DMS53 treated with DMSO at 0.1 percent for 48 hours (cell line): ENCODE data around the gene GATM.
"Not testable (repeated sequence)": the region's sequence is repeated elsewhere in the genome, so short reads cannot be mapped to it uniquely, and the experiment has no call there.

Experiments used
- DNase-seq: peaks from one replicate; lab custom pipeline; 2025; ENCODE audit not compliant: unreplicated experiment; lab: John Stamatoyannopoulos, UW

The GATM gene

GRCh38 chr15:45391746-45392583 lies 13.6 kb upstream of the GATM start:
- DNase-seq, result no peak

GRCh38 chr15:45389351-45389750 lies 11.0 kb upstream of the GATM start:
- no peak for DNase-seq

- DNase-seq, result no peak
Measured at GRCh38 chr15:45387380-45388007, 9.2 kb upstream of the GATM start.

- no peak for DNase-seq
Measured at GRCh38 chr15:45386974-45387373, 8.6 kb upstream of the GATM start.

- no peak for DNase-seq
Measured at GRCh38 chr15:45386420-45386819, 8.1 kb upstream of the GATM start.

GRCh38 chr15:45385590-45385989 lies 7.2 kb upstream of the GATM start:
- DNase-seq, result no peak

GRCh38 chr15:45384700-45385099 lies 6.4 kb upstream of the GATM start:
- DNase-seq, result no peak

GRCh38 chr15:45378913-45379262 lies 544 bp upstream of the GATM start:
- DNase-seq, result no peak

GRCh38 chr15:45377609-45378148 lies 665 bp downstream of the GATM start:
- DNase-seq, result no peak

- DNase-seq, result no peak
Measured at GRCh38 chr15:45376967-45377608, 1.3 kb downstream of the GATM start.

GRCh38 chr15:45376300-45376928 lies 1.9 kb downstream of the GATM start:
- no peak for DNase-seq

- no peak for DNase-seq
Measured at GRCh38 chr15:45375836-45376235, 2.5 kb downstream of the GATM start.

GRCh38 chr15:45373976-45374375 lies 4.4 kb downstream of the GATM start:
- DNase-seq, result no peak

- DNase-seq, result no peak
Measured at GRCh38 chr15:45372041-45372995, 6.0 kb downstream of the GATM start.

- no peak for DNase-seq
Measured at GRCh38 chr15:45371546-45371945, 6.8 kb downstream of the GATM start.

- not testable (repeated sequence) for DNase-seq
Measured at GRCh38 chr15:45370042-45370441, 8.3 kb downstream of the GATM start.

GRCh38 chr15:45367222-45367621 lies 11.1 kb downstream of the GATM start:
- DNase-seq, result not testable (repeated sequence)

GRCh38 chr15:45364271-45364670 lies 14.1 kb downstream of the GATM start:
- no peak for DNase-seq

- DNase-seq, result no peak
Measured at GRCh38 chr15:45363801-45364200, 14.5 kb downstream of the GATM start.

- no peak for DNase-seq
Measured at GRCh38 chr15:45363334-45363733, 15.0 kb downstream of the GATM start.
